Measurements from ENCODE around the gene AGBL4.

The AGBL4 gene

GRCh38 chr1:48718705-48719104 is 1305.0 kb downstream of the AGBL4 start:
- TF ChIP-seq TAF1 (IDR thresholded peaks at IDR 0.05; ENCODE audit: borderline replicate concordance, low read depth, low read length) (no peak), POLR2AphosphoS5 (IDR thresholded peaks at IDR 0.05; ENCODE audit: low read depth, low read length) (no peak), POLR2A (IDR thresholded peaks at IDR 0.05; ENCODE audit: low read depth, low read length) (no peak)
- DNase-seq (ENCODE audit: insufficient read length) (no peak), FAIRE-seq (no peak)

GRCh38 chr1:48718116-48718630 is 1305.6 kb downstream of the AGBL4 start:
- DNase-seq (ENCODE audit: insufficient read length): no peak
- TF ChIP-seq POLR2A (IDR thresholded peaks at IDR 0.05; ENCODE audit: low read depth, low read length): no peak
- TF ChIP-seq TAF1 (IDR thresholded peaks at IDR 0.05; ENCODE audit: borderline replicate concordance, low read depth, low read length): no peak
- no peak for TF ChIP-seq POLR2AphosphoS5 (IDR thresholded peaks at IDR 0.05; ENCODE audit: low read depth, low read length)
- FAIRE-seq: no peak

- no peak for FAIRE-seq
- TF ChIP-seq POLR2A (IDR thresholded peaks at IDR 0.05; ENCODE audit: low read depth, low read length) (no peak), TAF1 (IDR thresholded peaks at IDR 0.05; ENCODE audit: borderline replicate concordance, low read depth, low read length) (no peak), POLR2AphosphoS5 (IDR thresholded peaks at IDR 0.05; ENCODE audit: low read depth, low read length) (no peak)
- DNase-seq (ENCODE audit: insufficient read length): no peak
Observed at GRCh38 chr1:48717082-48717481, 1306.7 kb downstream of the AGBL4 start.

GRCh38 chr1:48715921-48716320 is 1307.8 kb downstream of the AGBL4 start:
- DNase-seq (ENCODE audit: insufficient read length) (no peak), FAIRE-seq (no peak)
- TF ChIP-seq POLR2AphosphoS5 (IDR thresholded peaks at IDR 0.05; ENCODE audit: low read depth, low read length) (no peak), TAF1 (IDR thresholded peaks at IDR 0.05; ENCODE audit: borderline replicate concordance, low read depth, low read length) (no peak), POLR2A (IDR thresholded peaks at IDR 0.05; ENCODE audit: low read depth, low read length) (no peak)

GRCh38 chr1:48710915-48711314 is 1312.8 kb downstream of the AGBL4 start:
- FAIRE-seq (no peak), DNase-seq (ENCODE audit: insufficient read length) (no peak)
- TF ChIP-seq POLR2AphosphoS5 (IDR thresholded peaks at IDR 0.05; ENCODE audit: low read depth, low read length): no peak
- no peak for TF ChIP-seq POLR2A (IDR thresholded peaks at IDR 0.05; ENCODE audit: low read depth, low read length)
- TF ChIP-seq TAF1 (IDR thresholded peaks at IDR 0.05; ENCODE audit: borderline replicate concordance, low read depth, low read length): no peak

- no peak for FAIRE-seq
- no peak for DNase-seq (ENCODE audit: insufficient read length)
- no peak for TF ChIP-seq TAF1 (IDR thresholded peaks at IDR 0.05; ENCODE audit: borderline replicate concordance, low read depth, low read length)
- TF ChIP-seq POLR2AphosphoS5 (IDR thresholded peaks at IDR 0.05; ENCODE audit: low read depth, low read length): no peak
- TF ChIP-seq POLR2A (IDR thresholded peaks at IDR 0.05; ENCODE audit: low read depth, low read length): no peak
Observed at GRCh38 chr1:48710318-48710717, 1313.4 kb downstream of the AGBL4 start.

GRCh38 chr1:48704736-48705135 is 1319.0 kb downstream of the AGBL4 start:
- DNase-seq (ENCODE audit: insufficient read length): no peak
- no peak for TF ChIP-seq TAF1 (IDR thresholded peaks at IDR 0.05; ENCODE audit: borderline replicate concordance, low read depth, low read length)
- TF ChIP-seq POLR2AphosphoS5 (IDR thresholded peaks at IDR 0.05; ENCODE audit: low read depth, low read length): no peak
- no peak for TF ChIP-seq POLR2A (IDR thresholded peaks at IDR 0.05; ENCODE audit: low read depth, low read length)
- no peak for FAIRE-seq

- no peak for TF ChIP-seq POLR2AphosphoS5 (IDR thresholded peaks at IDR 0.05; ENCODE audit: low read depth, low read length)
- no peak for TF ChIP-seq POLR2A (IDR thresholded peaks at IDR 0.05; ENCODE audit: low read depth, low read length)
- TF ChIP-seq TAF1 (IDR thresholded peaks at IDR 0.05; ENCODE audit: borderline replicate concordance, low read depth, low read length): no peak
- DNase-seq (ENCODE audit: insufficient read length): no peak
- no peak for FAIRE-seq
Observed at GRCh38 chr1:48701445-48701844, 1322.3 kb downstream of the AGBL4 start.

GRCh38 chr1:48697066-48697707 is 1326.6 kb downstream of the AGBL4 start:
- FAIRE-seq (peak; percentile 90), DNase-seq (ENCODE audit: insufficient read length) (no peak)
- TF ChIP-seq POLR2A (IDR thresholded peaks at IDR 0.05; ENCODE audit: low read depth, low read length) (no peak), TAF1 (IDR thresholded peaks at IDR 0.05; ENCODE audit: borderline replicate concordance, low read depth, low read length) (no peak), POLR2AphosphoS5 (IDR thresholded peaks at IDR 0.05; ENCODE audit: low read depth, low read length) (no peak)

- FAIRE-seq (no peak), DNase-seq (ENCODE audit: insufficient read length) (no peak)
- TF ChIP-seq POLR2AphosphoS5 (IDR thresholded peaks at IDR 0.05; ENCODE audit: low read depth, low read length) (no peak), POLR2A (IDR thresholded peaks at IDR 0.05; ENCODE audit: low read depth, low read length) (no peak), TAF1 (IDR thresholded peaks at IDR 0.05; ENCODE audit: borderline replicate concordance, low read depth, low read length) (no peak)
Observed at GRCh38 chr1:48695161-48695560, 1328.6 kb downstream of the AGBL4 start.

GRCh38 chr1:48693674-48694320 is 1330.0 kb downstream of the AGBL4 start:
- DNase-seq (ENCODE audit: insufficient read length) (no peak), FAIRE-seq (no peak)
- no peak for TF ChIP-seq POLR2A (IDR thresholded peaks at IDR 0.05; ENCODE audit: low read depth, low read length)
- no peak for TF ChIP-seq TAF1 (IDR thresholded peaks at IDR 0.05; ENCODE audit: borderline replicate concordance, low read depth, low read length)
- no peak for TF ChIP-seq POLR2AphosphoS5 (IDR thresholded peaks at IDR 0.05; ENCODE audit: low read depth, low read length)

- no peak for DNase-seq (ENCODE audit: insufficient read length)
Observed at GRCh38 chr1:48693180-48693579, 1330.6 kb downstream of the AGBL4 start.

More at GRCh38 chr1:48693180-48693579, 1330.6 kb downstream of the AGBL4 start:
- no peak for FAIRE-seq
- TF ChIP-seq POLR2A (IDR thresholded peaks at IDR 0.05; ENCODE audit: low read depth, low read length) (no peak), POLR2AphosphoS5 (IDR thresholded peaks at IDR 0.05; ENCODE audit: low read depth, low read length) (no peak), TAF1 (IDR thresholded peaks at IDR 0.05; ENCODE audit: borderline replicate concordance, low read depth, low read length) (no peak)

Measured in GM12892 (cell line).